Endothelial cell of umbilical vein (primary cell): ENCODE results near the gene GMEB2.

Experiments
- EZH2 ChIP-seq: IDR thresholded peaks from 2 replicates; pipeline ENCODE4 v1.6.1; 2012; ENCODE audit warnings: borderline replicate concordance, low read depth, mild to moderate bottlenecking, moderate library complexity, low read length, inconsistent platforms; ENCODE audit not compliant: severe bottlenecking
- MYC ChIP-seq: IDR thresholded peaks from one replicate; pipeline ENCODE4 v1.6.1; 2011; ENCODE audit warnings: mild to moderate bottlenecking, low read depth, low read length
- POLR2A ChIP-seq: IDR thresholded peaks from 2 replicates; pipeline ENCODE4 v1.6.1; 2012; ENCODE audit warnings: low read depth, mild to moderate bottlenecking, control low read depth, low read length
- TF ChIP-seq, protein P1 (sequence below), 2 donors: IDR thresholded peaks; 1 replicate in 1 of 2; 2 replicates in 1 of 2; pipeline ENCODE4 v1.5.1; 2011; ENCODE audit warnings: low read length in 2 of 2, mild to moderate bottlenecking in 2 of 2, moderate library complexity in 2 of 2, control low read depth in 1 of 2, inconsistent platforms in 1 of 2, low read depth in 1 of 2; ENCODE audit not compliant: insufficient read depth in 1 of 2; ENCODE audit errors: extremely low read depth in 1 of 2

GRCh38 chr20:63652192-63652980 lies 25.5 kb upstream of the GMEB2 start:
- TF ChIP-seq, protein P1, sequence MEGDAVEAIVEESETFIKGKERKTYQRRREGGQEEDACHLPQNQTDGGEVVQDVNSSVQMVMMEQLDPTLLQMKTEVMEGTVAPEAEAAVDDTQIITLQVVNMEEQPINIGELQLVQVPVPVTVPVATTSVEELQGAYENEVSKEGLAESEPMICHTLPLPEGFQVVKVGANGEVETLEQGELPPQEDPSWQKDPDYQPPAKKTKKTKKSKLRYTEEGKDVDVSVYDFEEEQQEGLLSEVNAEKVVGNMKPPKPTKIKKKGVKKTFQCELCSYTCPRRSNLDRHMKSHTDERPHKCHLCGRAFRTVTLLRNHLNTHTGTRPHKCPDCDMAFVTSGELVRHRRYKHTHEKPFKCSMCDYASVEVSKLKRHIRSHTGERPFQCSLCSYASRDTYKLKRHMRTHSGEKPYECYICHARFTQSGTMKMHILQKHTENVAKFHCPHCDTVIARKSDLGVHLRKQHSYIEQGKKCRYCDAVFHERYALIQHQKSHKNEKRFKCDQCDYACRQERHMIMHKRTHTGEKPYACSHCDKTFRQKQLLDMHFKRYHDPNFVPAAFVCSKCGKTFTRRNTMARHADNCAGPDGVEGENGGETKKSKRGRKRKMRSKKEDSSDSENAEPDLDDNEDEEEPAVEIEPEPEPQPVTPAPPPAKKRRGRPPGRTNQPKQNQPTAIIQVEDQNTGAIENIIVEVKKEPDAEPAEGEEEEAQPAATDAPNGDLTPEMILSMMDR (IDR thresholded peaks at IDR 0.05; ENCODE audit: extremely low read depth in 1 of 2, insufficient read depth in 1 of 2, low read depth in 1 of 2, low read length in 2 of 2) = peak in 1 of 2 donors; percentile 3
- no peak for TF ChIP-seq EZH2
- no peak for TF ChIP-seq POLR2A
- no peak for TF ChIP-seq MYC
